Measurements from ENCODE around the gene SLIT1.

Gene SLIT1

GRCh38 chr10:96986200-96986856, 199.4 kb downstream of the SLIT1 start:
- no peak for DNase-seq
- ATAC-seq = no peak
- no peaks in the 10 kb centered on the region for H3K9me3 Mint-ChIP-seq
- H3K4me3 Mint-ChIP-seq = no peak overlapping the region
- peaks cover 6% of the 10 kb centered on the region for H3K36me3 Mint-ChIP-seq (ENCODE audit: low read depth)
- H3K27ac Mint-ChIP-seq = no peak overlapping the region
- peaks cover 15% of the 10 kb centered on the region for H3K4me1 Mint-ChIP-seq
- H3K27me3 Mint-ChIP-seq = no peaks in the 10 kb centered on the region

GRCh38 chr10:96984541-96985131, 201.1 kb downstream of the SLIT1 start:
- ATAC-seq = peak; percentile 66

DNA sequence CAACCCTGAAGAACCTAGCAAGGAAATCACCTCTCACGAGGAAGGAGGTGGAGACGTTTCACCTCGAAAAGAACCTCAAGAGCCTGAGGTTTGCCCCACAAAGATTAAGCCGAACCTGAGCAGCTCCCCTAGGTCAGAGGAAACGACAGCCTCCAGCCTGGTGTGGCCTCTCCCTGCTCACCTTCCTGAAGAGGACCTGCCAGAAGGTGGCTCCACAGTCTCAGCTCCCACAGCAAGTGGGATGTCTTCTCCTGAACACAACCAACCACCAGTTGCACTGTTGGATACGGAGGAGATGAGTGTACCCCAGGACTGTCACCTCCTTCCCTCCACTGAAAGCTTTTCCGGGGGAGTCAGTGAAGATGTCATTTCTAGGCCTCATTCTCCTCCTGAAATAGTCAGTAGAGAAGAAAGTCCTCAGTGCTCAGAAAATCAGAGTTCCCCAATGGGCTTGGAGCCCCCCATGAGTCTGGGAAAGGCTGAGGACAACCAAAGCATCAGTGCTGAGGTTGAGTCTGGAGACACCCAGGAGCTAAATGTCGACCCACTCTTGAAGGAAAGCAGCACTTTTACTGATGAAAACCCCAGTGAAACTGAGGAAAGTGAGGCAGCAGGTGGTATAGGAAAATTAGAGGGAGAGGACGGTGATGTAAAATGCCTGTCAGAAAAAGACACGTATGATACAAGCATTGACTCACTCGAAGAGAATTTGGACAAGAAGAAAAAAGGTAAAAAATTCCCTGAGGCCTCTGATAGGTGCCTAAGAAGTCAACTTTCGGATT, 203.4 kb downstream of the SLIT1 start:
- Mint-ChIP-seq H3K4me3 (no peak overlapping the region), H3K27ac (no peak overlapping the region), H3K9me3 (no peaks in the 10 kb centered on the region), H3K27me3 (no peaks in the 10 kb centered on the region), H3K4me1 (peaks cover 31% of the 10 kb centered on the region), H3K36me3 (ENCODE audit: low read depth) (peaks cover 14% of the 10 kb centered on the region)
- ATAC-seq (no peak), DNase-seq (no peak)

More at GRCh38 chr10:96984541-96985131, 201.1 kb downstream of the SLIT1 start:
- no peaks in the 10 kb centered on the region for H3K27me3 Mint-ChIP-seq
- no peaks in the 10 kb centered on the region for H3K9me3 Mint-ChIP-seq
- no peak overlapping the region for H3K27ac Mint-ChIP-seq
- DNase-seq = no peak
- peak overlapping the region; percentile 51 for H3K4me3 Mint-ChIP-seq
- H3K4me1 Mint-ChIP-seq = peaks cover 13% of the 10 kb centered on the region
- peaks cover 14% of the 10 kb centered on the region for H3K36me3 Mint-ChIP-seq (ENCODE audit: low read depth)

DNA sequence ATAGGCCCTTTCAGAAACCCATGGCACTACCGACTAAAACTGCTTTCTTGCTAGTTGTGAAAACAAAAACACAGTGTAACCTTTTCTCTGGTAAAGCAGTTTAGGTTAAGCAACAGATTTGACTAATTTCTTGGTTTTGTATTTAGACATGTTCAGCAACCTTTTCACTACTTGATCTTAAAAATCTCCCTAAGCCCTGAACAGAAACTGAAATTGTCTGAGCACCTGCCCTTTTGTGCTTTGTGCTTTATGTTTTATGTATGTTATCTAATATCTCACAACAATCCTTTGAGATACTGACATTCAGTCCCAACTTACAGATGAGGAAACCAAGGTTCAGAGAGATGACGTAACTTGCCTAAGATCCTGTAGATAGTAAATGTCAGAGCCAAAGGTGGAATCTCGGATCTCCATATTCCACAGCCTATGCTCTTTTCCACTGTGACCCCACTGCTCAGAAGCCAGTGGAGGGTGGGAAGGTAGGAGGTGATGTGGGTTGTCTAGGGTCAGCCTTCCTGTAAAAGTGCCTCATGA, 207.1 kb downstream of the SLIT1 start:
- DNase-seq = no peak
- Mint-ChIP-seq H3K4me1 (peaks cover 25% of the 10 kb centered on the region), H3K36me3 (ENCODE audit: low read depth) (peaks cover 14% of the 10 kb centered on the region), H3K27me3 (no peaks in the 10 kb centered on the region), H3K9me3 (no peaks in the 10 kb centered on the region), H3K4me3 (no peak overlapping the region), H3K27ac (peak overlapping the region; percentile 48)
- ATAC-seq = peak; percentile 87

DNA sequence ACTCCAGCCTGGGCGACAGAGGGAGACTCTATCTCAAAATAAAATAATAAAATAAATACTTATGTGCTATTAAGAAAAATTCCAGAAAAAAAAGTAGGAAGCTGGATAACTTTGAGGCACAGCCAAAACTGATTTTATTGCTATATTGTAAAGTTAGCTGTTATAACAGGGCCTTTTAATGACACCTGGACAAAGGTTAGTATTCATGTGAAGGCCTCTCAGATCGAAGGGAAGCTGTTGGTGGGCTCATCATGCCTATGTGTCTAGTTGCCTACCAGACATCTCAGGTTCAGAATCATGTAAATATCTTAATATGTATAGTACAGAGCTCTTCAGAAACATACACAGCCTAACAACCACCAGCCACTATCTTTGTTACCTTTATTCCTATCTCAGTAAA, 210.6 kb downstream of the SLIT1 start:
- no peaks in the 10 kb centered on the region for H3K36me3 Mint-ChIP-seq (ENCODE audit: low read depth)

DNA sequence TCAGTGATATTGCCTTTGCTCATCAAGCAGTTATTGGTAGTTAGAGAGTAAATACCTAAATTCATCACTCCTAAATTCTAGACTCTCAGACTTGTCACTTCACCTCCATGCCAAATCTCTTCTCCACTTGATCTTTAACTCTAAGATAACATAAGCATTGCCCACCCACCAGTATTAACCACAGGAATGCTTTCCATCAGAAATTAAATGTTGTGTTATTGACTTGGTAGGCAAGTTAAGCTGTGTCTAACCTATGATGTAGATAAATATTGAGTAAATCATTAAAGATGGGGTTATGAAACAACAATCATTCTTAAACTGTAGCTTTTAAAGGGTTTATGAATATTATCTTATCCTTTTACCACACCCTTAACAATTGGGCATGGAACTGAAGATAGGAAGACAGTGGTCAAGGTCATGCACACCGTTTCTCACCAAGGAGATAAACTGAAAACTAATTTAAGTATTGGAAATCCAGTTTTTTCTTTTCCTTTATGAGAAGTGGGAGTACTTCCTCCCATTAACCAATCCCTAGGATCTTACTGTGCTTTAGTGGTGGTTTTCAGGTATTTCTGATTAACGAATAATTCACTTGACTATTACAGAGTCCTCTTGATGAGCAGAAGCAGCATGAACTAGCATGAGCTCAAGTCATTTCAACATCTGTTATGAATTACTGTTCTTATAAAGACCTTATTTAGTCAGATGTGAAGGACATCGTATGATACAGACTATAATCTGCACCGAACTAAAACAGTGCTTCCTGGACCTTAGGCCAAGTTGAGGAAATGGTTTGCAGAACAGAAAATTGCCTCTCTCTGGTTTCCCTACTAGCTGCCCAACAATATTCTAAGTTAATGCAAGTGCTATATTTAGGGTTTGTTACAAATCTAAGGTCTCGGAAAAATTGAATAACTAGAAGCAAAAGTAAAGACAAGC, 211.7 kb downstream of the SLIT1 start:
- H3K27ac Mint-ChIP-seq = no peak overlapping the region
- ATAC-seq (no peak), DNase-seq (no peak)
- H3K36me3 Mint-ChIP-seq (ENCODE audit: low read depth) = no peaks in the 10 kb centered on the region
- no peaks in the 10 kb centered on the region for H3K27me3 Mint-ChIP-seq
- no peak overlapping the region for H3K4me3 Mint-ChIP-seq
- peaks cover 21% of the 10 kb centered on the region for H3K4me1 Mint-ChIP-seq
- no peaks in the 10 kb centered on the region for H3K9me3 Mint-ChIP-seq

More for the DNA sequence above, 210.6 kb downstream of the SLIT1 start:
- H3K9me3 Mint-ChIP-seq = no peaks in the 10 kb centered on the region
- no peaks in the 10 kb centered on the region for H3K27me3 Mint-ChIP-seq
- no peak for DNase-seq
- ATAC-seq = no peak
- H3K27ac Mint-ChIP-seq = no peak overlapping the region
- H3K4me3 Mint-ChIP-seq = no peak overlapping the region
- peaks cover 26% of the 10 kb centered on the region for H3K4me1 Mint-ChIP-seq

GRCh38 chr10:96972264-96972663, 213.5 kb downstream of the SLIT1 start:
- no peak for ATAC-seq
- H3K4me3 Mint-ChIP-seq = no peak overlapping the region
- H3K9me3 Mint-ChIP-seq = no peaks in the 10 kb centered on the region

DNA sequence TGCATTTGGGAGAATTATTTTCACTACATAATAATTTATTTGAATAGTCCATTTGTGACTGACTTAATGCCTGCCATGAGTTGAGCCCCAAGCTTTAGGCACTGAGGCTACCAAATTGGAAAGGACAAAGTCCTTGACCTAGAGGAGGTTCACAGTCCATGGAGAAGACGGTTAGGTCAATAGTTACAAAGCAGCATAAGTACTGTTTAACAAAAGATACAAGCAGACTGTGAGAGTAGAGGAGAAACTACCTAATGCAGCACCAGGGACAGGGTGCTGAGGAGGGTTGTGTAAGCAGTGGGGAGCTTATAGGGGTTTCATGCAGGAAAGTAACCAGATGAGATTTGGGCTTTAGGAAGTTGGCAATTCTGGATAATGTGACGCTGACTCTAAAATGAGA, 214.4 kb downstream of the SLIT1 start:
- Mint-ChIP-seq H3K4me3 (no peak overlapping the region), H3K9me3 (no peaks in the 10 kb centered on the region), H3K27ac (no peak overlapping the region), H3K27me3 (no peaks in the 10 kb centered on the region), H3K36me3 (ENCODE audit: low read depth) (no peaks in the 10 kb centered on the region), H3K4me1 (peaks cover 9% of the 10 kb centered on the region)
- DNase-seq (no peak), ATAC-seq (no peak)

More at GRCh38 chr10:96972264-96972663, 213.5 kb downstream of the SLIT1 start:
- H3K27me3 Mint-ChIP-seq = no peaks in the 10 kb centered on the region
- no peaks in the 10 kb centered on the region for H3K36me3 Mint-ChIP-seq (ENCODE audit: low read depth)
- peaks cover 9% of the 10 kb centered on the region for H3K4me1 Mint-ChIP-seq
- DNase-seq = no peak
- H3K27ac Mint-ChIP-seq = no peak overlapping the region

- no peak overlapping the region for H3K4me3 Mint-ChIP-seq
- no peaks in the 10 kb centered on the region for H3K27me3 Mint-ChIP-seq
- peaks cover 3% of the 10 kb centered on the region for H3K4me1 Mint-ChIP-seq
- H3K27ac Mint-ChIP-seq = no peak overlapping the region
- ATAC-seq (no peak), DNase-seq (no peak)
- peaks cover 4% of the 10 kb centered on the region for H3K36me3 Mint-ChIP-seq (ENCODE audit: low read depth)
- H3K9me3 Mint-ChIP-seq = no peaks in the 10 kb centered on the region
Measured at GRCh38 chr10:96968682-96969423, 216.9 kb downstream of the SLIT1 start.

GRCh38 chr10:96967847-96968246, 217.9 kb downstream of the SLIT1 start:
- H3K27ac Mint-ChIP-seq = no peak overlapping the region
- no peaks in the 10 kb centered on the region for H3K4me1 Mint-ChIP-seq
- H3K9me3 Mint-ChIP-seq = no peaks in the 10 kb centered on the region
- peaks cover 5% of the 10 kb centered on the region for H3K36me3 Mint-ChIP-seq (ENCODE audit: low read depth)
- DNase-seq = no peak
- no peak overlapping the region for H3K4me3 Mint-ChIP-seq
- no peak for ATAC-seq
- H3K27me3 Mint-ChIP-seq = no peaks in the 10 kb centered on the region

GRCh38 chr10:96964131-96964530, 221.6 kb downstream of the SLIT1 start:
- DNase-seq (no peak), ATAC-seq (no peak)
- Mint-ChIP-seq H3K27me3 (no peaks in the 10 kb centered on the region), H3K4me1 (peaks cover 12% of the 10 kb centered on the region), H3K27ac (no peak overlapping the region), H3K4me3 (no peak overlapping the region), H3K9me3 (no peaks in the 10 kb centered on the region), H3K36me3 (ENCODE audit: low read depth) (peaks cover 6% of the 10 kb centered on the region)

GRCh38 chr10:96960872-96961271, 224.9 kb downstream of the SLIT1 start:
- ATAC-seq (peak; percentile 82), DNase-seq (no peak)
- no peak overlapping the region for H3K27ac Mint-ChIP-seq
- no peaks in the 10 kb centered on the region for H3K9me3 Mint-ChIP-seq
- H3K4me1 Mint-ChIP-seq = peaks cover 12% of the 10 kb centered on the region
- no peaks in the 10 kb centered on the region for H3K27me3 Mint-ChIP-seq
- H3K36me3 Mint-ChIP-seq (ENCODE audit: low read depth) = peaks cover 15% of the 10 kb centered on the region
- H3K4me3 Mint-ChIP-seq = no peak overlapping the region

DNA sequence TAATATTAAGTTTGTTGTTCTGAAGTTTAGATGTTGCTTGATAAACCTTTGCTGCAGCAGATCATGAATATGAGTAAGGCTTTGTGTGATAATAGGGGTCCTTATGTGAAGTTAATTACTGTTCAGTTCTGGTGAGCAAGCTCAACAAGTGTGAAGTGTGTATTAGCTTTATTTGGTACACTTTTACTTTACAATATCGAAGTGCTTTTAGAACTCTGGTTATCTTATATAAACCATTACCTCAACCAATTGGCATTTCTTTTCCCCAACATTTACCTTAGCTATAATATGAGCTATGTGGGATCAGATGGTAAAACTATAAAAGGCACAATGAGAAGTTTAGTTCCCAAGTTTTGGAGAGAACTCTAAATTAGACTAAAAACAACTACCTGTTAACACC, 226.0 kb downstream of the SLIT1 start:
- no peaks in the 10 kb centered on the region for H3K27me3 Mint-ChIP-seq
- H3K27ac Mint-ChIP-seq = no peak overlapping the region
- H3K36me3 Mint-ChIP-seq (ENCODE audit: low read depth) = peaks cover 23% of the 10 kb centered on the region
- DNase-seq (no peak), ATAC-seq (no peak)
- H3K9me3 Mint-ChIP-seq = no peaks in the 10 kb centered on the region
- no peak overlapping the region for H3K4me3 Mint-ChIP-seq
- peaks cover 12% of the 10 kb centered on the region for H3K4me1 Mint-ChIP-seq
